Fibroblast of lung (primary cell): ENCODE data around the gene LASP1. TPM values are rescaled to one million over a fixed set of nuclear protein-coding genes. Genes with fewer than 3 reads are reported as not detected.

Source experiments
- DNase-seq, 2 donors: peaks; one replicate each; pipeline versions ENCODE4 v3.0.0 to v3.0.0-alpha.2; 2010; ENCODE audit warnings: low read depth in 2 of 2
- H2AFZ ChIP-seq: 2 replicates; pipeline ENCODE4 v1.5.1; 2012; ENCODE audit warnings: low read length, control low read depth, inconsistent platforms
- H3K27ac ChIP-seq: 2 replicates; pipeline ENCODE4 v1.5.1; 2011; ENCODE audit warnings: low read length, control low read depth; ENCODE audit not compliant: insufficient read depth
- H3K27me3 ChIP-seq: 2 replicates; pipeline ENCODE4 v1.5.1; 2011; ENCODE audit warnings: mild to moderate bottlenecking, low read length; ENCODE audit not compliant: control insufficient read depth, insufficient read depth
- H3K36me3 ChIP-seq: 2 replicates; pipeline ENCODE4 v1.5.1; 2011; ENCODE audit warnings: low read length; ENCODE audit not compliant: control insufficient read depth, insufficient read depth
- H3K4me1 ChIP-seq: 2 replicates; pipeline ENCODE4 v1.5.1; 2011; ENCODE audit warnings: low read length; ENCODE audit not compliant: control insufficient read depth, insufficient read depth; ENCODE audit errors: extremely low read depth
- H3K4me2 ChIP-seq: 2 replicates; pipeline ENCODE4 v1.5.1; 2011; ENCODE audit warnings: low read length, control low read depth; ENCODE audit not compliant: insufficient read depth; ENCODE audit errors: extremely low read depth
- H3K4me3 ChIP-seq, 4 experiments: fragments of 200-600 bp in 1 of 4; sonication (generic) in 1 of 4; replicated peaks in 1 of 4; 2 replicates each; pipeline ENCODE4 v1.5.1; 2011 to 2016; ENCODE audit warnings: low read length in 4 of 4, low read depth in 3 of 4, mild to moderate bottlenecking in 3 of 4, control low read depth in 2 of 4, inconsistent platforms in 1 of 4, mixed read lengths in 1 of 4; ENCODE audit not compliant: insufficient read depth in 1 of 4; ENCODE audit errors: control extremely low read depth in 1 of 4
- H3K79me2 ChIP-seq: 2 replicates; pipeline ENCODE4 v1.5.1; 2012; ENCODE audit warnings: mild to moderate bottlenecking, low read length, inconsistent platforms; ENCODE audit not compliant: control insufficient read depth, insufficient read depth
- H3K9ac ChIP-seq: 2 replicates; pipeline ENCODE4 v1.5.1; 2011; ENCODE audit warnings: mild to moderate bottlenecking, low read length, control low read depth; ENCODE audit not compliant: insufficient read depth
- H3K9me3 ChIP-seq: 2 replicates; pipeline ENCODE4 v1.5.1; 2012; ENCODE audit warnings: low read depth, low read length; ENCODE audit not compliant: control insufficient read depth, insufficient read depth
- H4K20me1 ChIP-seq: 2 replicates; pipeline ENCODE4 v1.5.1; 2011; ENCODE audit warnings: low read length; ENCODE audit not compliant: control insufficient read depth, insufficient read depth; ENCODE audit errors: extremely low read depth
- CTCF ChIP-seq, 2 donors: IDR thresholded peaks in 1 of 2; conservative IDR thresholded peaks in 1 of 2; 1 replicate in 1 of 2; 2 replicates in 1 of 2; pipeline ENCODE4 v1.5.1; 2011 to 2012; ENCODE audit warnings: low read length in 2 of 2, control low read depth in 1 of 2, inconsistent platforms in 1 of 2, low read depth in 1 of 2, mild to moderate bottlenecking in 1 of 2
- EZH2 ChIP-seq: IDR thresholded peaks from 2 replicates; pipeline ENCODE4 v1.5.1; 2012; ENCODE audit warnings: low read length, control low read depth, mild to moderate bottlenecking; ENCODE audit errors: missing control alignments
- polyA plus RNA-seq, 2 donors: library from polyadenylated mRNA; depleted of rRNA in 1 of 2; stranded (reverse) in 1 of 2; unstranded in 1 of 2; fragments of >200 nt; gene quantifications; 2 replicates each; pipeline ENCODE4 v1.2.1, GENCODE V29; 2011 to 2012; ENCODE audit warnings: missing spikeins in 1 of 2
- total RNA-seq: library from RNA; depleted of rRNA; stranded (reverse); fragments of >200 nt; gene quantifications from 2 replicates; pipeline ENCODE4 v1.2.1, GENCODE V29; 2014

The LASP1 gene
- total and polyA plus RNA-seq, 2 donors (not counting 1 experiment from before 2014, with no cell fraction given): 79.8 to 208 TPM

GRCh38 chr17:38912221-38912813, 42.5 kb downstream of the LASP1 start:
- H3K4me2 ChIP-seq: no peak overlapping the region
- H3K4me3 ChIP-seq: no peak overlapping the region
- DNase-seq: peak in 1 of 2 donors; percentile 58
- no peak overlapping the region for H2AFZ ChIP-seq
- peaks cover 52% of the 10 kb centered on the region for H3K36me3 ChIP-seq
- H3K27ac ChIP-seq: no peak overlapping the region
- peak overlapping the region; percentile 11 for H3K9ac ChIP-seq
- TF ChIP-seq CTCF (conservative IDR thresholded peaks at IDR 0.05 in 1 of 2, IDR thresholded peaks at IDR 0.05 in 1 of 2; ENCODE audit: low read depth in 1 of 2, low read length in 2 of 2) (no peak), EZH2 (no peak)
- H4K20me1 ChIP-seq: no peaks in the 10 kb centered on the region
- H3K4me1 ChIP-seq: peaks cover 21% of the 10 kb centered on the region
- peaks cover 42% of the 10 kb centered on the region for H3K79me2 ChIP-seq
- no peaks in the 10 kb centered on the region for H3K9me3 ChIP-seq
- no peaks in the 10 kb centered on the region for H3K27me3 ChIP-seq

GRCh38 chr17:38914741-38915638, 45.1 kb downstream of the LASP1 start:
- Histone ChIP-seq H3K79me2 (peaks cover 21% of the 10 kb centered on the region), H3K4me2 (no peak overlapping the region), H3K27me3 (no peaks in the 10 kb centered on the region), H3K9me3 (no peaks in the 10 kb centered on the region), H2AFZ (no peak overlapping the region), H3K36me3 (peaks cover 53% of the 10 kb centered on the region), H4K20me1 (no peaks in the 10 kb centered on the region), H3K4me1 (peaks cover 21% of the 10 kb centered on the region), H3K9ac (no peak overlapping the region), H3K27ac (no peak overlapping the region), H3K4me3 (no peak overlapping the region)
- no peak for DNase-seq
- TF ChIP-seq EZH2: no peak
- TF ChIP-seq CTCF (conservative IDR thresholded peaks at IDR 0.05 in 1 of 2, IDR thresholded peaks at IDR 0.05 in 1 of 2; ENCODE audit: low read depth in 1 of 2, low read length in 2 of 2): no peak

- DNase-seq: no peak
- TF ChIP-seq CTCF (conservative IDR thresholded peaks at IDR 0.05 in 1 of 2, IDR thresholded peaks at IDR 0.05 in 1 of 2; ENCODE audit: low read depth in 1 of 2, low read length in 2 of 2): no peak
- TF ChIP-seq EZH2: no peak
- Histone ChIP-seq H3K36me3 (peaks cover 59% of the 10 kb centered on the region), H3K9ac (no peak overlapping the region), H3K79me2 (peaks cover 20% of the 10 kb centered on the region), H3K27ac (no peak overlapping the region), H3K4me3 (no peak overlapping the region), H3K4me1 (peaks cover 21% of the 10 kb centered on the region), H4K20me1 (no peaks in the 10 kb centered on the region), H2AFZ (no peak overlapping the region), H3K9me3 (no peaks in the 10 kb centered on the region), H3K4me2 (no peak overlapping the region), H3K27me3 (no peaks in the 10 kb centered on the region)
Measured at GRCh38 chr17:38915639-38915995, 45.8 kb downstream of the LASP1 start.
